Forelimb muscle (tissue), 1 donor: ENCODE data around the gene PPP4R3A. TPM values are rescaled to one million over a fixed set of nuclear protein-coding genes. Genes with fewer than 3 reads are reported as not detected.
"Not testable (repeated sequence)": the region's sequence is repeated elsewhere in the genome, so short reads cannot be mapped to it uniquely, and the experiment has no call there.

ENCODE experiments used
- DNase-seq: peaks from one replicate; pipeline ENCODE4 v3.0.0-alpha.2; 2013; ENCODE audit warnings: low read depth
- polyA plus RNA-seq: library from polyadenylated mRNA; unstranded; fragments of 120-200 nt; gene quantifications from one replicate; pipeline ENCODE4 v1.2.1, GENCODE V29; 2013; ENCODE audit not compliant: insufficient read length

PPP4R3A gene
- polyA plus RNA-seq, 1 donor = 68.4 TPM

DNA sequence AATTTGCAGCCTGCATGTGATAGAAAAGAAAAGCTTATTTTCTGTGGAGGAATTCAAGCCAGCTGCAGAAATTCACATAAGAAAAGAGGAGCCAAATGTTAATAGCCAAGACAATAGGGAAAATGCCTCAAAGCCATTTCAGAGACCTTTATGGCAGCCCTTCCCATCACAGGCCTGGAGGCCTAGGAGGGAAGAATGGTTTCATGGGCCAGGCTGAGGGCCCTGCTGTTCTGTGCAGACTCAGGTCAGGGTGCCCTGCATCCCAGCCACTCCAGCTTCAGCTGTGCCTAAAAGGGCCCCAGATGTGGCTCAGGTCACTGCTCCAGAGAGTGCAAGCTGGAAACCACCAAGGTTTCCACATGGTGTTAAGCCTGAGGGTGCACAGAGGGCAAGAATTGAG is 71.3 kb downstream of the PPP4R3A start:
- no peak for DNase-seq

DNA sequence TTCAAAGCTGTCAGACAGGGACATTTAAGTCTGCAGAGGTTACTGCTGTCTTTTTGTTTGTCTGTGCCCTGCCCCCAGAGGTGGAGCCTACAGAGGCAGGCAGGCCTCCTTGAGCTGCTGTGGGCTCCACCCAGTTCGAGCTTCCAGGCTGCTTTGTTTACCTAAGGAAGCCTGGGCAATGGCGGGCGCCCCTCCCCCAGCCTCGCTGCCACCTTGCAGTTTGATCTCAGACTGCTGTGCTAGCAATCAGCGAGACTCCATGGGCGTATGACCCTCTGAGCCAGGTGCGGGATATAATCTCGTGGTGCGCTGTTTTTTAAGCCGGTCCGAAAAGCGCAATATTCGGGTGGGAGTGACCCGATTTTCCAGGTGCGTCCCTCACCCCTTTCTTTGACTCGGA is 73.8 kb downstream of the PPP4R3A start:
- DNase-seq = not testable (repeated sequence)

DNA sequence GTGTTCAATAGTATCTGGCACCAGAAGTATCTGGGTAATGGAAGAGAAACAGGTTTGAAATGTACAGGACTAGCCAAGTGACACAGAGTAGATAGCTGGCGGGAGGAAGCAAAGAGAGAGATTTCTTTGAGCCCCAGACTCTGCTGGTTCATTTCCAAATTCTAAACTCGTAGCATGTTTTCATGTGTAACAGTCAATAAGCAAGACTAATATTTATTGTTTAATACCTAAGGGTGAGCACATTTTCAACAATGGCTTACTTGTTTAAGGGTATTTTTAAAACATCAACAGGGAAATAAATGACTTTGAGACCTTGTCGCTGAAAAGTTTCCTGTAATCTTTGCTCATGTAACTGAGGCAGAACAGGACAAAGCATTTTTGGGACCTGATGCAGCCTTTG is 80.7 kb downstream of the PPP4R3A start:
- DNase-seq = no peak

DNA sequence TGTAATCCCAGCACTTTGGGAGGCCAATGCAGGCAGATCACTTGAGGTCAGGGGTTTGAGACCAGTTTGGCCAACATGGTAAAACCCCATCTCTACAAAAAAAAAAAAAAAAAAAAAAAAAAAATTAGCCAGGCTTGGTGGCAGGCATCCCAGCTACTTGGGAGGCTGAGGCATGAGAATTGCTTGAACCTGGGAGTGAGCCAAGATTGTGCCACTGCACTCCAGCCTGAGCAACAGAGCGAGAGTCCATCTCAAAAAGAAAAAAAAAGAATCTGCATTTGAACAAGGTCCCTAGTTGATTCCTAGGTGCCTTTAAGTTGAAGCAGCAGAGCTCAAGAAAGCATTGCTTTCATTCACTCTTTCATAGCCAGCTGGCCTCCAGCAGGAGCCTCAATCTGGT is 81.2 kb downstream of the PPP4R3A start:
- DNase-seq = not testable (repeated sequence)

DNA sequence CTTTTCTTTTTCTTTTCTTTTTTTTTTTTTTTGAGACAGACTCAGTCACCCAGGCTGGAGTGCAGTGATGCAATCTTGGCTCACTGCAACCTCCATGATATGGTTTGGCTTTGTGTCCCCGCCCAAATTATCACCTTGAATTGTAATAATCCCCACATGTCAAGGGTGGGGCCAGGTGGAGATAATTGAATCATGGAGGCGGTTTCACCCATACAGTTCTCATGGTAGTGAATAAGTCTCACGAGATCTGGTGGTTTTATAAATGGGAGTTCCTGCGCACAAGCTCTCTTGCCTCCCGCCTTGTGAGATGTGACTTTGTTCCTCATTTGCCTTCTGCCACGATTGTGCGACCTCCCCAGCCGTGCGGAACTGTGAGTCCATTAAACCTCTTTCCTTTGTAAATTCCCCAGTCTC is 84.6 kb downstream of the PPP4R3A start:
- not testable (repeated sequence) for DNase-seq

DNA sequence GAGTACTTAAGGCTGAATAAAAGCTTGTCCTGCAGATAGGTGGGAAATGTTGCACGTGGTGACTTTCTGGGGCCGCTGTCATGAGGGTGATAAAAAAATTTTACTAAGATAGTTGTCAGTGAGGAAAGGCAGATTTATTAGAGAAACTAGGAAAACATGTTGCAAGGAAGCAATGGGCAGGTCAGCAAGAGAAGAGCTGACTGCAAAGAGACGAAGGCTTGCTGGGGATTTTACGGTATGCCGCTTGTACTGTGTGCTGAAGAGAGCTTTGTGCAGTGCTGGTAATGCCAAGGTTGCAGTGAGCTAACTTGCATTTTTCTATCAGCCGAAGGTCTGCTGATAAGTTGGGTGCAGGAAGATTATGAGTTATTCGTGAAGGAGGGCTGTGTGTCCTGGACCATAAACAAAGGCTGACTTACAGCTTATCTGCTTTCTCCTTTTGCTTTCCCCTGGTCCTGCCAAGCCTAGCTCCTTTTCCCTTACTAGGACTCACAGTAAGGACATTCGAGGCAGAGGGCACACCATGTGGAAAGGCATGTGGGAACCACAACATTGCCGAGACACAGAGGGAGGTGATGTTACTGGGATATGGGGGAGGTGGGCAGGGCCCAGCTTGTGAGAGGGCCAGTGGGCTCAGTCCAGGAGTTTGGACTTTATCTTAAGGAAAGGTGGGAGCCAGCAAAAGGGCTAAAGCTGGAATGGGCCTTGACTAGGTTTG is 85.1 kb downstream of the PPP4R3A start:
- DNase-seq = no peak

DNA sequence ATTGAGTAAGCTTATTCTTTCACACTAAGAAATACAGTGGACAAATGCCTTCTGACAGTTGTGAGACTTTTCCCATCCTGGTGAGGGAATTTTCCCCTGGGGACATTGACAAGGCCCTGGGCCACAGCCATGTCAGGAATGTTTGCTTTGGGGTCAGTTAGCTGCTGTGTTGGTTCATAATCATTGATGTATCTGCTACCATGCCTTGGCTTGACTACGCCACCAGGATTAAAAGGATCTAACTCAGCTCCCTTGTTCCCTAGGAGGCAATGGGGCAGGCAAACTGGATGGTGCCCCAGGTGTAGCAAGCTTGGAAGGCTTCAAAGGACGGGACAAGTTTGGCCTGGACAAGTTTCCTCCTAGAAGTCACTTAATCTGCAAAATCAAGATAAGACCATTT is 89.4 kb downstream of the PPP4R3A start:
- DNase-seq = no peak

DNA sequence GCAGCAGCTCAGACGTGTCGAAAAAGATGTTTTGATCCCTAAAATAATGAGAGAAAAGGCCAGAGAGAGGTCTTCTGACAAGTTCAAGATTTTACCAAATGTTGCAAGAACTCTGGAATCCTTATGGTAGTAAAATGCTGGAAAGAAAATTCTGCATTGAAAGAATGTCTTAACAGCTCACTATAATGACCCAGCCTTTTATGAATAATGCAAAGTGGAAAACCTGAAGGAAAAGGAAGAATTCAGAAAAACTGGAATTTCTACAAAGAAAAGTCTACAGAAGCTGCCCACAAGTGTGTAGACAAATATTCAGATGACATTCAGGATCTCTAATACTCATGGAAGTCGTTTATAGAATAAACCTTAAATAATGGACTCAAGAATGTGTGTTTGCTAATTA is 90.7 kb downstream of the PPP4R3A start:
- no peak for DNase-seq

DNA sequence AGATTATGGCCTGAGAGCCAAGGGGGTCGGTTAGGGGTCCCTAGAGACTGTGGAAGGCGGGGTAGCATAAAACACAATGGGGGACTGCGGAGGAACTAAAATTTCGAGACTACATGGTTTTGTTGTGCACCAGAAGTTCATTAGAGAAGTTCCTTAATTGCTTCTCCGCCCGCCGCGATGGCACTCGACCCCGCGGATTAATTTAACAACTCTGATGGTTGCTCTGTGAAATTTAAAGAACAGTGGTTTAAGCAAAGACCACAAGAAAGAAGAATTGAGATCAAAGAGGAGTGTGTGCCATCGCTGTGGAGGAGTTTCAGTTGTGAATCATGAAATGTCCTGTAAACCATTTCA is 91.1 kb downstream of the PPP4R3A start:
- no peak for DNase-seq

DNA sequence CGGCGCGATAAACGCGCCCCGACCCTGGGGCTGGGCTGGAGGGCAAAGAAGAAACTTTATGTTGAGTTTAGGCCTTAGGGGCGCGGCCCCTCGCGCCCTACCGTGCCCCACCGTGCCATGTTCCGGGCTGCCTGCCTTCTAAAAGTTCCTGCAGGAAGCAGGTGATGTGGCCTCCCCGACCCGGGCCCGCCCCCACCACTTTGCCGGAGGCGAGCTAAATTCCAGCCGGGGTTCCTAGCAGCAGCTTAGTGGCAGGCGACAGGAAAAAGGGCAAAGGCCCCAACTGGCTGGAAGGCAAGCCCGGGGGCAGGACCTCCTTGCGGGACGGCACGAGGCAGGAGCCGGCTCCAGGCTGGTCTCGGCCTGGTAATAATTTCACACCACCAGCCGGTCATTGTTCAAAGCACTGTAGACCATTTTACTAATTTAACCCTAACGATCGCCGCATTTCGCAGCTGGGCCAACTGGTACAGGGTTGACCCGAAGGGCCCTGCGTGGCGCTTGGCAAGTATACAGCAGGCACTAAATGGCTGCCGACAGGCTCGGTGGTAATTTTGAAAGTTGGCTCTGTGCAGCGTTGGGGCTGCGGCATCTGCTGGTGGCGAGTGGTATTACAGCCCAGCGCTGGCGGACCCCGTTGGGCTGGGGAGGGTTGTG is 91.6 kb downstream of the PPP4R3A start:
- no peak for DNase-seq

DNA sequence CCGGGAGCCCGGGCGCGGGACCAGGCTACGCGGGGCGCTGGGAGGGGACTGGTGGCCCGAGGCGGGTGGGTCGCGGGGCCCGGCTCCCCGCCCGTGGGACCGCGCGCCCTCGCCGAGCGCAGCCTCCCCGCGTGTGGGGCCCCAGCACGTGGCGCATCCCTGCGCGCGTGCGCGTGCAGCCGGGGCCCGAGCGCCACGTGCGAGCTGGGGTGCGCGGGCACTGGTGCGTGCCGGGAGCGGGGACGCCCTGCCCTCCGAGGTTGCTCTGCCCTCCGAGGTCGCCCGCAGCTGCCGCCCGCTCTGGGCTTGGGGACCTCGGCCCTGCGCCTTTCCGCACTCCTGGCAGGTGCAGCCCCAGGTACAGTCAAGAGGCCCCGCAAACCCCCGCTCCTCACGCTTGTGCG is 92.1 kb downstream of the PPP4R3A start:
- no peak for DNase-seq

DNA sequence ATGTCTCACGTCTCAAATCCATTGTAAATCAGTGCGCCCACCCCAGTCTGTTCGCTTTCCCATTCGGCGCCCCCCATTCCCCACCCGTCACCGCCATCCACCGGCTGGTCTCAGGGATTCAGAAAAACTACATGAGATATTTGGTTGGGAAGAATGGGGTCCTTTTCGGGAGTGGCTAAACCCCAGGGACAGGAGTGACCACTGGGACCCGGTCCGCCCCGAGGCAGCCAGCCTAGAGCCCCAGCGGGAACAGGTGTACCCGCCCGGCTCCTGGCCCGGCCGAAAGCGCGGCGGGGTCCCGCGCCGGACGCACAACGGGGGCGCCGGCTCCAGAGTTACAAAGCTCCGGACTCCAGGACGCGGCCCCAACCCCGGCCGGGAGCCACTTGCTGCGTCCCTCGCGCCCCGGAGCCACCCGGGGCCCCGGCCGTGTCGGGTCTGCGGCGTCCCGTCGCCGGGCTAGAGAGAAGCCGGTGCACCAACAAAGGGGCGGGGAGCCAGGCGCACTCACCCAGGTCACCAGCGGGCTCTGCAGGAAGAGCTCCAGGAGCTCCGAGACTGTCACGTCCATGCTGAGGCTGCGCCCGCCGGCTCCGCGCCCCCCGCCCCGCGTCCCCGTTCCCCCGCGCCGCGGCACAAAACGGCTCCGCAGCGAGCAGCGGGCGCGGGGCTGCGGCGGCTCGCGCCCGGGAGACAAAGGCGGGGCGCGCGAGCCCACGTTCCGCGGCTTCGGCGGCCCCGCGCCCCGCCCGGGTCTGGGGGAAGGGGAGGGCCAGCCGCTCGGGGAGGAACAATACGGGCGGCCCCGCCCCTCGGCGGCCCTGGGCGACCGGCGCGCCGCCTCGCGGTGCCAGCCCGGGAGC is 92.8 kb downstream of the PPP4R3A start, which contains the start of gene CCDC88C:
Gene CCDC88C (minus strand): TSS at position 701 of the 863 bp plus-strand sequence. CDS start 130 bp downstream, at position 571.
- DNase-seq = no peak

DNA sequence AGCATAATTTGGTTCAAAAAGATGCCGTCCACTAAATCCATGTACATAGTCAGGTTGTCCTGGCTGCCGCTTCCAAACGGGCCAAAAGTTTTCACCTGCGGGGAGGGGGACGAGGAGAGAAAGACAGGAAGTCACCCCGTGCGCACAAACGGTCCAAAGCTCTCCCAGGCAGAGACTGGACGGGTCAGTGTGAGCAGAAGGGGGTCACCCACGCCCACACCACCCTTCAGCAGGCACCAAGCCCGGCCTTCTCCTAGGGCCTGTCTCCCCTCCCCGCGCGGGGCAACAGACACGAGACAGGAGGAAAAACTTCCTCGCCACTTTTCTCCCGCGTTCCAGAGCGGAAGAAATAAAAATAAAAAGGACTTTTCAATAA is 93.4 kb downstream of the PPP4R3A start:
- no peak for DNase-seq

DNA sequence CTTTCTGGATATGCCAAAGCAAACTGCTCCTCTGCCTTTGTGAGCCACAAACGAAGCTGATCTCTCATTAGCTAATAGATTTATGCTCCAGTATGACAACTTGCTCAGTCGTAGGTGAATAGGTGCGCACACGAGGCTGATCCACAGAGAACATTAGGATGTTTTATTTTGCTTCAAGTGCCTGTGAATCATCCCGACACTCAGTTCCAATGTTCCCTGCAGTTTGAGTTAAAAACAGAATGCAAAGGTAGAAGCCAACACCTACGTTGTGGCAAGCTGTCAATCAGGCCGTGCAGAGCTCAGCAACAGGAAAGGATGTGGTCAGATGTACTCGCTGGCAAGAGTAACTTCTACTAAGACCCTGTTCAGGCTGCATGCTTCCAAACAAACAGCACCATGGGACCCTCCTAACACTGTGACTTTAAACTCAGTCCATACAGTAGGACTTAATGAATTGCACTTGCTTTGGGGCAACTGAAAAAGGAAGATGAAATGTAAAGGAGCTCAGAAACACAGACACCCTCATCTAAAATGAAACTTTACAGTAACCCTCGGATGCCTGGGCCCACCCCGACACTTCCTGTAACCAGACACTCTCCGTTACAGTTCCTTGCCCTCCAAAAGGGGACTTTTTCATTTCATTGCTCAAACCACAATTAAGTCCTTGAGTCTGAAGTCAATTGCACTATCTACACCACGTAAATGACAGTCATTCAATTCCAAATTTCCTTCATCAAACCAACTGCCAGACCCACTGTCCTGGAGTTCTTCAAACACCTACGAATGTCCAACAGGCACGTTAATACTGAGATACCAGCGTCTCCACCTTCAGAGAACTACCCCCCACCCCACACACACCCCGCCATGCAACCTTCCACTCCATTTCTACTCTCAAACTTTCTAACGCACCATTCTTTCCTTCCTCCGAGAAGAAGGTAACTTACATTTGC is 94.0 kb downstream of the PPP4R3A start:
- no peak for DNase-seq

DNA sequence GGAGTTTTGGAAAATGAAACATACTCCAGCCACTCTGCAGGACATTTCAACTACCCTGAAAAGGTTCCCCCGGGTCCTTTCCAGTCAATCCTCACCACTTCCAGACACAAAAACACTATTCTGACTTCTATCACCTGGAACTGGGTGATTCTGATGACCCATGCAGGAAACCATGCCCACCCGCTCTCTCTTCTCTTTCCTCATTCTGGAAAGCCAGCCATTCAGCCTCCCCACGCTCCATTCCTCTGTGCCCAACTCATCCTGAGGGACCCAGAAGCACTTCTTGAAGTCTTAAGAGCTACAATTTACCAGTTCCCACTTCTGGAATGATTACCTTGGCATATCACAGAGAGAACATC is 95.7 kb downstream of the PPP4R3A start:
- no peak for DNase-seq

DNA sequence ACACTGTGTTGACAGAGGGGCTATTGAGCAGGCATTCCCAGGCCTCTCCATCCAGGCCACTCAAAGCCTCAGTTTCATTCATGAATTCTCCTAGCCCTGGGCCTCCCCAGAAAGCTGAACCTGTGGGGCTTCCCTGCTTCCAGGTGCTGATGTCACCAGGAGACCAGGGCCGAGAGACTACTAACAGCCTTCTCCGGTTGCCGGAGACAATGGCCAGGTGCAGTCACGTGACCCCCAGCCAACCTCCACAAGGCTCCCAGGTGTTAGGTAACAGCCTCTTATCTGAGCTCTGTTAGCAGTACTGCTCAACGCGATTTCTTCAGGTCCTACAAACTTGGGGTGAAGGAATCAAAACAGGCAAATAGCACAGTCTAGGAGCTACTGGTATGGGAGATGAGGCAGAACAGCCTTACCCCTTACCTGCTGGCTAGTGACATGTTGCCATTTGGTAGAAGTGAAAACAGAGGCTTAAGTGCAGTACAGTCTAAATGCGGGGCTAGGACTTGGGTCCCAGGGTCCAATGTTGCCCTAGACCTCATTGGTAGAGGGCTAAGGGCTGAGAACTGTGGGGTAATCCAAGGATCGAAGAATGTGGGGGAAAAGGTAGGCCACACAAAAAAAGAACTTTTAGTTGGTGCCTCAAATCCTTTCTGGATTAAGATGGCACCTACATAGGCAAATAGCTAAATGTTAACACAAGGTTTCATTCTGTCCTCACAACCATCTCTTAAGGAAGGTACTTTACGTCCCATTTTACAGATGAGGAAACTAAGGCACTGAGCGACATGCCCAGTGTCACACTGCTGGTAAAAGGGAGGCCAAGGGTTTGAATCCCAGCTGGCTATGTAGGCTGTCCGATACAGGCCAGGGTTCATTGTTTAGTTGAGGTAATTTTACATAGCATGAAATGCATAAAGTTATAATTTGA is 96.3 kb downstream of the PPP4R3A start:
- no peak for DNase-seq

DNA sequence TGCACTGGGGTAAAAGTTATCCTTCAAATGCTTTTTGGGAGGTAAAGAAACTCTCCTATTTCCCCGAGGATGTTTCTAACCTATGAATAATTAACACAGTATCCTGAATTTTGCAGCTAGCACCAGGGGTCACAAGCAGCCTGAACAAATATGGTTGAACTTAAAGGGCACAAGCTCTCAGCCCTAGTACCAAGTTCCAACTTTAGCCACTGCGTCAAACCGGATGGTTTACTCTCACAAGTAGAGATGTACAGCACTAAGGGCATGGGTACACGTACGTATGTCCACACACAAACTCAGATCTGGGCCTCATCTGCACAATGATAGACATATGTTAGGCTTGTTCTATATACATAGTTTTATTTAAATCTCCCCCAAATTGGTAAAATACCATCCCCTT is 97.2 kb downstream of the PPP4R3A start:
- DNase-seq = no peak

DNA sequence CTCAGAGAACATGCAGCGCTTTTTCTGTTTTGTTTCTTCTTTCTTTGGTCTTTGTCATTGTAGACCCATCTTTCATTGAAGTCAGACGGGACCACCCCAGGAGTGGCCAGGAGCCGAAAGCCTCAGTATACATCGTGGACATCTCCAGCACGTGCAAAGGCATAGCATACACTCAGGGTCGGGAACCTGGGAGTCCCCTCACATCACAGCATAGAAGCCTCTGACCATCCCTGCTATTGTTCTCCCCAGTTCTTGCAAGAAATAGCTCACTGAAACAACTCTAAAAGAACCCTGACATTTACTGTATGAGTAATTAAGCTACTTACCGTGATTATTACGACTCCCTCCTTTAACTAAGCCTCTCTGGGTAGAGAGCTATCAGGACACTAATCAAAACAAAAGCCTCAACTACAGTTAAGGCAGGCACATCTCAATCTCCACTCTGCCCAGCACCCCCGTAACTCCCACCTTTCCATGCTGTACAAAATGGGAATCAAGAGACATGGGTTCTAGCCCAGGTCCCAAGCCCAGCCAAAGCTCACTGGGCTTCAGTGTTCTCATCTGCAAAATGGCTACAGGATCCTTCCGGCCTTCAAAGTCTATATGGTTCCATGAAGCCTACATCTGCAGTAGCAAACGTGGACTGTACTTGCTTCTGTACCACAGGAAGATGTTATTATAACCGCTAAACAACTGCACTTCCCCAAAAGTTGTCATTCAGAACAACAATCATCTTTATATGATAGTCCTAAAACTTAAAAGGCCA is 99.2 kb downstream of the PPP4R3A start:
- no peak for DNase-seq

DNA sequence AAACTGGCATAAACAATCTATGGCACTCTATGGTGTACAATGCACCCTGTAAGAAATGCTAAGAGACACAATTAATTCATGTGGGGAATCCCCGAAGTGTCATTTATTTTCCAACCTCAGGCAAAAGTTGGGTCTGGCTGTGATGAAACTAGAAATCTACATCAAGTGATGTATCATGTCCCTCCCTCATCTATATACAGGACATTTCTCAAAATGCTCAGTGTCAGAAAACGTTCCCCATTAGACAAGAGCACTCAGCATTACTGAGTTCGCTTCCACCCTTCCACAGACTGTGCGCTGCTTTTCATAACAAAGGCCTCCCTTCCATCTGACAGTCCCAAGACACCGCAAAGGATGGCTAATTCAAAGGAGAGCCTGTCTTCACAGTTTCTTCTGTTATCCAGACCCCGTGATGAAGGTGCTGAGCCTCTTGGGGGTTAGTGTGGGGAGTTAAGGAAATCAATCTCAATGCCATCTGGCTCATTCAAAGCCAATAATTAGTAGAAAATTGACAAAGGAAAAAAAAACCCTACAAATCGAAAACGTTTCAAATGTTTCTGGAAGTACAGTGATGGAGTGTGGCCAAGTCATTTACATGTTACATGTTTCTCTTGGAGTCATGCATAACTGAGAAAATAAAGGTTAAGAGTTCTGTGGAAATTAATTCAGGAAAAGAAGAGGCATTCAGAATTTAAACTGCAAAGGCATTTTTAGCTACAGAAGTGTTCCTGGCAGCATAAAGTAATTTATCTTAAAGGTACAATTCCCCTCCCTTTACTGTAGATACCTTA is 100.0 kb downstream of the PPP4R3A start:
- no peak for DNase-seq
